Aorta (tissue), 5 donors: ENCODE data around the gene CEP112. TPM values are rescaled to one million over a fixed set of nuclear protein-coding genes. Genes with fewer than 3 reads are reported as not detected.

Experiments
- ATAC-seq: fragments of 200-7000 bp; cut with Tn5 transposase; one replicate; pipeline ENCODE4 v1.9.1; 2022; ENCODE audit warnings: moderate library complexity; ENCODE audit not compliant: low FRiP score
- DNase-seq, 2 donors: peaks; one replicate each; pipeline ENCODE4 v3.0.0-alpha.2; 2020
- H3K27ac ChIP-seq, 2 donors: one replicate each; pipeline ENCODE4 v1.5.1; 2013; ENCODE audit warnings: low read length in 2 of 2, mild to moderate bottlenecking in 2 of 2, moderate library complexity in 2 of 2, control low read depth in 1 of 2, inconsistent platforms in 1 of 2, low read depth in 1 of 2
- H3K27me3 ChIP-seq, 2 donors: one replicate each; pipeline ENCODE4 v1.6.1; 2013; ENCODE audit warnings: control low read depth in 1 of 2, low read length in 1 of 2, mild to moderate bottlenecking in 1 of 2, moderate library complexity in 1 of 2; ENCODE audit not compliant: insufficient read depth in 2 of 2, control insufficient read depth in 1 of 2
- H3K36me3 ChIP-seq, 2 donors: one replicate each; pipeline ENCODE4 v1.6.1; 2013; ENCODE audit warnings: control low read depth in 1 of 2, low read length in 1 of 2, mild to moderate bottlenecking in 1 of 2; ENCODE audit not compliant: insufficient read depth in 2 of 2, control insufficient read depth in 1 of 2
- H3K4me1 ChIP-seq, 2 donors: one replicate each; pipeline ENCODE4 v1.6.1; 2013; ENCODE audit warnings: low read length in 2 of 2, control low read depth in 1 of 2, mild to moderate bottlenecking in 1 of 2, moderate library complexity in 1 of 2; ENCODE audit not compliant: insufficient read depth in 2 of 2, control insufficient read depth in 1 of 2
- H3K4me3 ChIP-seq, 2 donors: one replicate each; pipeline ENCODE4 v1.5.1; 2013; ENCODE audit warnings: low read length in 2 of 2, control low read depth in 1 of 2, mild to moderate bottlenecking in 1 of 2
- H3K9me3 ChIP-seq: one replicate; pipeline ENCODE4 v1.6.1; 2013; ENCODE audit warnings: mild to moderate bottlenecking, low read length; ENCODE audit not compliant: control insufficient read depth
- WGBS, 2 donors: extraction: QIAGEN DNeasy Blood & Tissue Kit; methylation state at CpG; one replicate each; pipeline ENCODE4 v1.1.7; 2013; 5-methylcytosine and 5-hydroxymethylcytosine counted together
- intact Hi-C, 2 donors: fragments of 100-400 bp; cut with DNase I; formaldehyde crosslinking; loops; one replicate each; pipeline versions ENCODE4 v1.14.2 to v1.15.0; 2022
- polyA plus RNA-seq, 2 donors: library from polyadenylated mRNA; stranded (reverse); fragments of 200-250 nt; gene quantifications; one replicate each; pipeline ENCODE4 v1.2.3, GENCODE V29; 2013
- total RNA-seq, 2 donors: library from RNA; stranded (reverse); fragmentation: NEBNext Ultra II Directional; extraction: Animal tissue kit (Norgen Biotek cat#: 25700); gene quantifications; one replicate each; pipeline ENCODE4 v1.2.1, GENCODE V29; 2021
- donor health status: healthy with polysubstance abuse.
- donor health status: Bipolar disorder and iron deficiency.
- donor health status: DM: no; HTN: no; CAD: no.
- donor health status: DM: no; HTN: no; CAD: no.
- donor health status: DM: yes; HTN: yes; CAD: no.

Gene CEP112
- total and polyA plus RNA-seq, 4 donors, result 17.5 to 47.5 (median 30.7) TPM

DNA sequence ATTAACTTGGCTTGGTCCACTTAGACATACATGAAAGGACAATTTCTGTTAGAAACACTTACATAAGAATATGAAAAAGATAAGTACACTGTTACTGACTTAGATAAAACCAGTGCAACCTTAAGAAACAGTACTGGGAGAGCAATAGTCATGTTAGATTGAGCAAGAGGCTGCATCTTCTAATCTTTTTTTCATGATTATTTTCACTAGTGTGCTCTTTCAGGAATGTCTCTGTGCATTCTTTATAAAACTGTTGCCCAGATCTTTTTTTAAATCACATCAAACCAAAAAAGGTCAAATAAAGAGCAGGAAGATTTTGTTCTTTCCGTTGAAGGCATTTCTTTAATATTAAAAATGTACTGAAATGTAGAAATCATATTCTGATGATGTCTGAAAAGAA, 529.7 kb downstream of the CEP112 start:
- intact Hi-C loops, result no loop called here
- H3K36me3 ChIP-seq, result no peaks in the 10 kb centered on the region
- H3K4me3 ChIP-seq, result no peak overlapping the region
- H3K9me3 ChIP-seq, result no peaks in the 10 kb centered on the region
- WGBS, 2 donors, result 37 to 38% methylated on average over 1 of the region's 1 CpG
- no peak overlapping the region for H3K27ac ChIP-seq
- DNase-seq, result no peak
- no peaks in the 10 kb centered on the region for H3K4me1 ChIP-seq
- ATAC-seq, result no peak
- H3K27me3 ChIP-seq, result no peaks in the 10 kb centered on the region

DNA sequence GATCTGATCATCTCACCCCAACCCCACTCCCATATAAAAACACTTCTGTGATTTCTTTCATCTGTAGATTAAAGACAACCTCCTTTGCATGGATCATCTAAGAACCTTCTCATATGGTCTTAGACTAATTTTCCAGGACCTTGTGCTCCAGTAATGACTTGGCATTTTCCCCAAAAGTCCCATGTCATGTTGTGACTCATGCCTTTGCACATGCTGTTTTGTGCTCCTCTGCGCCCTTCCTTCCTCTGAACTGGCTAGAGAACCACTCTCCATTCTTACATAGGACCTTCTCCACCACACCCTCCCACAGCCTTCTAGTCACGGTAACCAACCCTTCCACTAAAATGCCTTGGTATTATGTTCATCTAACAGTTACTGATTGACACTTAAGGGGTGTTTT, 531.0 kb downstream of the CEP112 start:
- Histone ChIP-seq H3K36me3 (no peaks in the 10 kb centered on the region), H3K4me3 (no peak overlapping the region), H3K9me3 (no peaks in the 10 kb centered on the region), H3K27ac (no peak overlapping the region), H3K27me3 (no peaks in the 10 kb centered on the region), H3K4me1 (no peaks in the 10 kb centered on the region)
- WGBS, 2 donors, result 93% methylated on average over 2 of the region's 2 CpGs
- DNase-seq (no peak), ATAC-seq (no peak)
- intact Hi-C loops, result no loop called here

DNA sequence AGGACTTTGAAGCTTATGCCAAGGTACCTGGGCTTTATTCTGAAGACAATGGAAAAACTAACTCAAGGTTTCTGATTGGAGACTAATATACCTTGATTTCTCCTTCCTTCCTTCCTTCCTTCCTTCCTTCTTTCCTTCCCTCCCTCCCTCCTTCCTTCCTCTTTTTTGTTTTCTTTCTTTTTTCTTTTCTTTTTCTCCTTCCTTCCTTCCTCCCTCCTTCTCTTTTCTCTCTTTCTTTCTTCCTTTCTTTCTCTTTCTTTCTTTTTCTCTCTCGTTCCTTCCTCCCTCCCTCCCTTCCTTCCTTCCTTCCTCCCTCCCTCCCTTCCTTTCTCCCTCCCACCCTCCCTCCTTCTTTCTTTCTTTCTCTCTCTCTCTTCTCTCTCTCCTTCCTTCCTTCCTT, 531.9 kb downstream of the CEP112 start:
- ATAC-seq, result no peak
- Histone ChIP-seq H3K27ac (no peak overlapping the region), H3K4me1 (no peaks in the 10 kb centered on the region), H3K4me3 (no peak overlapping the region), H3K9me3 (no peaks in the 10 kb centered on the region), H3K36me3 (no peaks in the 10 kb centered on the region), H3K27me3 (no peaks in the 10 kb centered on the region)
- DNase-seq, result no peak
- intact Hi-C loops, result no loop called here
- WGBS, 2 donors, result 96 to 100% methylated on average over 1 of the region's 1 CpG

DNA sequence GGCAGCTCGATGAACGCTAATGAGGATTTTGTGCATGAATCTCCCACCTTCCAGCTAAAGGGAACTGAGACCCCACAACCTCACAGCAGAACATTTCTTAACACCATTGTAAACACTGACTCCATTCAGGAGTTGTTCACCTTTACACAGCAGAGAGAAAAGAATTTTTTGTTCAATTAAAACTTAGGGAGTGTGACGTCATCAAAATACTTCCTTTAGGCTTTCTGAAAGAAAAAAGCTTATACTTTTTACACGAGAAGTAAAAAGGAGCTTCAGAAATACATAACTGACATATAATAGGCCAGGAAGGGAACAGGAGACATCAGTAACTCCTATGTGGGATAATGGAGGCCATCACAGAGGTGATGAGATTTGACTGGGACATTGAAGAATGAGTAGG, 532.4 kb downstream of the CEP112 start:
- Histone ChIP-seq H3K27me3 (no peaks in the 10 kb centered on the region), H3K4me1 (no peaks in the 10 kb centered on the region), H3K4me3 (no peak overlapping the region), H3K36me3 (peaks cover 0 to 3% of the 10 kb centered on the region in 2 donors), H3K9me3 (no peaks in the 10 kb centered on the region), H3K27ac (no peak overlapping the region)
- intact Hi-C loops, result no loop called here
- no peak for ATAC-seq
- no peak for DNase-seq
- WGBS, 2 donors, result 89 to 92% methylated on average over 4 of the region's 4 CpGs

DNA sequence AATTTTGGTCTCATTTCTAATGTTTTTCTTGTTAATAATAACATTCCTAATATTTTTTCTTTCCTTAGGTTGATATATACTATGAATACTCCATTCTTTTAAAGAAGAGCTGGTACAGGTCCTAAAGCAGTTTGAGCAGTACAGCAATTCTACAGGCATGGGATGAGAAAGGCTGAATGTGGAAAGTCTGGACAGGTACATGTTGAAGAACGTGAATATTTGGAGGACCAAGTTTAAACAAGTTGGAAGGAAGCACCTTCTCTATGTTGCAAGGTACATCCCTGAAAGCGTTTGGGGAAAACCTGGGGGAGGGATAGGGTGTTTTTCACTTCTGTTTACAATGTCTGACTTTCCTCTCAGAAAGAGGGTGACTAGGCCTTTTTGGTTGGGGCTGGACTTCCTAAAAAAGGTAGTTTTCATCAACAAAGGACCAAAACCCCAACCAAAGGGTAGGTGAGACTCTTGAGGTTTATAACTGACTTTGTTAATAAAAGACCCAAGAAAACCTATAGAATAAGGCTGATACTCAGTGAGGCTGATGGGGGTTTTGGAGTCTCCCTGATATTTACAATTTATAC, 534.6 kb downstream of the CEP112 start:
- DNase-seq (no peak), ATAC-seq (no peak)
- Histone ChIP-seq H3K36me3 (peaks cover 0 to 3% of the 10 kb centered on the region in 2 donors), H3K4me1 (no peaks in the 10 kb centered on the region), H3K27me3 (no peaks in the 10 kb centered on the region), H3K9me3 (no peaks in the 10 kb centered on the region), H3K4me3 (no peak overlapping the region), H3K27ac (no peak overlapping the region)
- intact Hi-C loops, result no loop called here
- WGBS, 2 donors, result 92 to 96% methylated on average over 2 of the region's 2 CpGs

- intact Hi-C loops, result no loop called here
- WGBS, 2 donors, result 75 to 76% methylated on average over 7 of the region's 7 CpGs
Measured at GRCh38 chr17:65656390-65657250, 535.3 kb downstream of the CEP112 start.

DNA sequence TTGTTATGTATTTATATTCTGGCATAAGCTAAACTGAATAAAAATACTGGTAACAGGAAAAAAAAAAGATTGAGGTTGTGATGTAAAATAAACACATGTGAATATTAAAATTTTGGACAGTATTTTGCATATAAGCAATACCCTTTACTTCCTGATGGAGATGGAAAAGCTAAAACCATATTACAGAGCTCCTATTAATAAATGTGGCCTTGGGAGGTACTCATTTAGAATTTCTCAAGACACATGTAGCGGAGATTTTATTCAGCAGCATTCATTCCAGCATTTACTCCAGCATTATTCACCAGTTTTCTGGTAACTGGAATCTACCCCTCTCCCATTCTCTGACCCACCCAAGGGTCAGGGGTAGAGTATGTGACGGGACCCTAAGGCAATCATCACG, 536.2 kb downstream of the CEP112 start:
- H3K4me3 ChIP-seq, result no peak overlapping the region
- intact Hi-C loops, result no loop called here
- H3K36me3 ChIP-seq, result peaks cover 0 to 3% of the 10 kb centered on the region in 2 donors
- no peaks in the 10 kb centered on the region for H3K27me3 ChIP-seq
- no peaks in the 10 kb centered on the region for H3K9me3 ChIP-seq
- H3K27ac ChIP-seq, result no peak overlapping the region
- WGBS, 2 donors, result 97 to 99% methylated on average over 3 of the region's 3 CpGs
- DNase-seq (no peak), ATAC-seq (no peak)
- H3K4me1 ChIP-seq, result no peaks in the 10 kb centered on the region

More at GRCh38 chr17:65656390-65657250, 535.3 kb downstream of the CEP112 start:
- DNase-seq (no peak), ATAC-seq (no peak)
- Histone ChIP-seq H3K27ac (no peak overlapping the region), H3K9me3 (no peaks in the 10 kb centered on the region), H3K27me3 (no peaks in the 10 kb centered on the region), H3K4me3 (no peak overlapping the region), H3K36me3 (peaks cover 0 to 3% of the 10 kb centered on the region in 2 donors), H3K4me1 (no peaks in the 10 kb centered on the region)

- intact Hi-C loops, result no loop called here
- Histone ChIP-seq H3K27ac (no peak overlapping the region), H3K27me3 (no peaks in the 10 kb centered on the region), H3K4me1 (no peaks in the 10 kb centered on the region), H3K9me3 (peaks cover 4% of the 10 kb centered on the region), H3K36me3 (no peaks in the 10 kb centered on the region), H3K4me3 (no peak overlapping the region)
- DNase-seq (no peak), ATAC-seq (no peak)
- 93 to 100% methylated on average over 1 of the region's 1 CpG for WGBS, 2 donors
Measured at GRCh38 chr17:65644545-65644944, 547.4 kb downstream of the CEP112 start.
